ENCODE measurements around the gene TBC1D2.

- TF ChIP-seq CTCF (conservative IDR thresholded peaks at IDR 0.05; ENCODE audit: low read length) (peak; percentile 70), EZH2phosphoT487 (IDR thresholded peaks at IDR 0.05; ENCODE audit: borderline replicate concordance, low read depth, low read length) (no peak)
These were observed 62.7 kb downstream of the TBC1D2 start, which contains the start of gene CORO2A for GRCh38 chr9:98192503-98193335.
